ENCODE measurements around the gene HPCAL1.

GRCh38 chr2:10372862-10373240 lies 70.1 kb downstream of the HPCAL1 start:
- TF ChIP-seq SIX5 (IDR thresholded peaks at IDR 0.05; ENCODE audit: low read depth, low read length, severe bottlenecking) = no peak
- TF ChIP-seq ETV6 (conservative IDR thresholded peaks at IDR 0.05 in 1 of 2, IDR thresholded peaks at IDR 0.05 in 1 of 2; ENCODE audit: borderline replicate concordance in 1 of 2, low read depth in 1 of 2) = no peak
